ENCODE data around the gene CIB4.

The CIB4 gene

DNA sequence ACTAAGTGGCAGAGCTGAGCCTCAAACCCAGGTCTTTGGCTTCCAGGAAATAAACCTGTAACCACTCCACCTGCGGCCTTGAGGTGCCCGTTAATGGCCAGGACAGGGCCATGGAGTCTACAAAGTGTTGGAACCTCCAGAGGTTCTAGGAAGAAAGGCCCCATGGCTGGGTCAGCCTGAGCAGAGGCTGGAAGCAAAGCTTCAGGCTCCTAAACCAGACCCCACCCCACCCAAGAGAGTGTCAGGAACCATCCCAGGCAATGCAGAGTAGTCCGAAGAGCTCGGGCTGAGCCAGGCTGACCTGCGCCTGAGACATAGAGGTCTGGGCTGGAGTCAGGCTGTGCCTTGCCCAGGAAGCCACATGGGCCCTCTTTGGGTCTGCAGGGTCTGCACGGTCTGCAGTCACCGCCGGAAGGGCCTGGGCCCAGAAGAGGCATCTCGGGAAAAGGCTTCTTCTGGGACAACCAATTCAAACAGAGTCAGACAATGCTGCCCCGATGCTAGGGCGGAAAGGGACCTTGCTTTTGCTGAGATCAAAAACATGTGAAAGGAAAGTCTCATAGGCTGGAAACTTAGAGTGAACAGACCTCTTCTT is 6.4 kb downstream of the CIB4 start:
- TF ChIP-seq, protein P1, sequence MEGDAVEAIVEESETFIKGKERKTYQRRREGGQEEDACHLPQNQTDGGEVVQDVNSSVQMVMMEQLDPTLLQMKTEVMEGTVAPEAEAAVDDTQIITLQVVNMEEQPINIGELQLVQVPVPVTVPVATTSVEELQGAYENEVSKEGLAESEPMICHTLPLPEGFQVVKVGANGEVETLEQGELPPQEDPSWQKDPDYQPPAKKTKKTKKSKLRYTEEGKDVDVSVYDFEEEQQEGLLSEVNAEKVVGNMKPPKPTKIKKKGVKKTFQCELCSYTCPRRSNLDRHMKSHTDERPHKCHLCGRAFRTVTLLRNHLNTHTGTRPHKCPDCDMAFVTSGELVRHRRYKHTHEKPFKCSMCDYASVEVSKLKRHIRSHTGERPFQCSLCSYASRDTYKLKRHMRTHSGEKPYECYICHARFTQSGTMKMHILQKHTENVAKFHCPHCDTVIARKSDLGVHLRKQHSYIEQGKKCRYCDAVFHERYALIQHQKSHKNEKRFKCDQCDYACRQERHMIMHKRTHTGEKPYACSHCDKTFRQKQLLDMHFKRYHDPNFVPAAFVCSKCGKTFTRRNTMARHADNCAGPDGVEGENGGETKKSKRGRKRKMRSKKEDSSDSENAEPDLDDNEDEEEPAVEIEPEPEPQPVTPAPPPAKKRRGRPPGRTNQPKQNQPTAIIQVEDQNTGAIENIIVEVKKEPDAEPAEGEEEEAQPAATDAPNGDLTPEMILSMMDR (IDR thresholded peaks at IDR 0.05; ENCODE audit: borderline replicate concordance, insufficient read depth, low read depth, low read length): no peak
- no peak overlapping the region for H3K4me3 ChIP-seq (ENCODE audit: low read depth, low read length)

DNA sequence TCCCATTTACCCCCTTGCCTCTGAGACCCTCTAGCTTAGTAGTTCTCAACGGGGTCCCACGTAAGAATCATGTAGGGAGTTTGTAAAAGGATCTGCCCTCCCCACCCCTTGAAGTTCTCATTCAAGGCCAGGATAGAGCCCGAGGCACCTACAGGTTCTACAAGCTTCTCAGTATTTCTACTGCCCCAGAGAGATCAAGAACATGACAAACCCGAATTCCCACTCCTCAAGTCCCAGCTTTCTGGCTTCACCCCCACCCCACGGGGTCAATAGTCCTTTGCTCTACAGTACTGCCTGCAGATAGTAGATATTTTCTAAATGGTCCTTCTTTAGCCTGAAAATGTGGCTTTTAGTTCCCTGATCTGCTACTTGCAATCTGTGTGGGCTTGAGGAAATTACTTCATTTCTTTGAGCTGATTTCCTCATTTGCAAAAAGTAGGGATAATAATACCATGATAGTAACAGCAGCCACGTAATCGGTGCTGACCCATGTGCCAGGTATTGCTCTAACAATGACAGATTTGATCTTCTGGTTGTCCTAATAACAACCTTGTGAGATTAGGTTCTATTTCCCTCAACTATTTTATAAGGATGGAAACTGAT is 7.1 kb downstream of the CIB4 start:
- TF ChIP-seq, protein P1 (IDR thresholded peaks at IDR 0.05; ENCODE audit: borderline replicate concordance, insufficient read depth, low read depth, low read length): no peak
- H3K4me3 ChIP-seq (ENCODE audit: low read depth, low read length): no peak overlapping the region

DNA sequence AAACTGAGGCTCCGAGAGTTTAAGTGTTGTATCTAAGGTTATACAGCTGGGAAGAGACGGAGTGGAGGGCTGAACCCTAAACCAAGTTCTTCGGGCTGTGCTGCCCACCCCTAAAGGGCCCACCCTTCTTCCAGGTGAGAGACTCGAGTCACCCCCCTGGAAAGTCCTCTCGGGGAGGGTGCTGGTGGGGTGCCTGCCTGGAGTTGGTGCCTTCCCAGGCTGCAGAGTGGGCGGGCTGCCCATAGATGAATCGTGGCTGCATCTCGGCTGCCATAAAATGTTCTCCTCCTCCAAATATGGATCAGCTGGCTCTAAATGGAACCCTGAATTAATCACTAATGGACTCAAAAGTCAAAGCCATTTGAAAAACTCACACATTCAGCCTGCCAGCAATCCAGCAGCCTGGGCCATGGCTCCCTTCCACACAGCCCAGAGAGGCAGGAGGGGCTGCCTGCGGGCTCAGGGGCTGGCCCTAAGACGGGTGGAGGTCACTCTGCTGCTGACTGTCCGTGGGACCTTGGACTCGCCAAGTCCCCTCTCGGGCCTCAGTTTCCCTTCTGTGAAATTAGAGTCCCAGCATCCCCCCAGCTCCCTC is 7.7 kb downstream of the CIB4 start:
- TF ChIP-seq, protein P1 (IDR thresholded peaks at IDR 0.05; ENCODE audit: borderline replicate concordance, insufficient read depth, low read depth, low read length): no peak
- H3K4me3 ChIP-seq (ENCODE audit: low read depth, low read length): no peak overlapping the region

DNA sequence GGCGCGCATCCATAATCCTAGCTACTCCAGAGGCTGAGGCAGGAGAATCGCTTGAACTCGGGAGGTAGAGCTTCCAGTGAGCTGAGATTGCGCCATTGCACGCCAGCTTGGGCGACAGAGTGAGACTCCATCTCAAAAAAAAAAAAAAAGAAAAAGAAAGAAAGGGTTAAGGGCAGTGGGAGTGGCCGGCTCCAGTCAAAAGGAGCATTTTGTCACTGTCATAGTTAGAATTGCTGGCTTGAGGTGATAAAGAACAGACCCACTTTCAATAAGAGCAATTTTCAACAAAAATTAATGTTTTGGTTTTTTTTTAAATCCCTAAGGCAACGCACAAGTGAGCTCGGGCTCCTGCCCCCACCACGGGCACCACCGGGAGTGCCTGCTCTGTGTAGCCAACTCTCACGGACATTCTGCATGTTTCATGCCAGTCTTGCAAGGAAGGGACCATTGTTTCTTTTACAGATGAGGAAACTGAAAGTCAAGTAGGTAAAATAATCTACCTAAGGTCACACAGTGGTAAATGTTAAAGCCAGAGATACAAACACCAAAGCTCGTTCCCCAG is 8.5 kb downstream of the CIB4 start:
- TF ChIP-seq, protein P1 (IDR thresholded peaks at IDR 0.05; ENCODE audit: borderline replicate concordance, insufficient read depth, low read depth, low read length): no peak
- no peak overlapping the region for H3K4me3 ChIP-seq (ENCODE audit: low read depth, low read length)

DNA sequence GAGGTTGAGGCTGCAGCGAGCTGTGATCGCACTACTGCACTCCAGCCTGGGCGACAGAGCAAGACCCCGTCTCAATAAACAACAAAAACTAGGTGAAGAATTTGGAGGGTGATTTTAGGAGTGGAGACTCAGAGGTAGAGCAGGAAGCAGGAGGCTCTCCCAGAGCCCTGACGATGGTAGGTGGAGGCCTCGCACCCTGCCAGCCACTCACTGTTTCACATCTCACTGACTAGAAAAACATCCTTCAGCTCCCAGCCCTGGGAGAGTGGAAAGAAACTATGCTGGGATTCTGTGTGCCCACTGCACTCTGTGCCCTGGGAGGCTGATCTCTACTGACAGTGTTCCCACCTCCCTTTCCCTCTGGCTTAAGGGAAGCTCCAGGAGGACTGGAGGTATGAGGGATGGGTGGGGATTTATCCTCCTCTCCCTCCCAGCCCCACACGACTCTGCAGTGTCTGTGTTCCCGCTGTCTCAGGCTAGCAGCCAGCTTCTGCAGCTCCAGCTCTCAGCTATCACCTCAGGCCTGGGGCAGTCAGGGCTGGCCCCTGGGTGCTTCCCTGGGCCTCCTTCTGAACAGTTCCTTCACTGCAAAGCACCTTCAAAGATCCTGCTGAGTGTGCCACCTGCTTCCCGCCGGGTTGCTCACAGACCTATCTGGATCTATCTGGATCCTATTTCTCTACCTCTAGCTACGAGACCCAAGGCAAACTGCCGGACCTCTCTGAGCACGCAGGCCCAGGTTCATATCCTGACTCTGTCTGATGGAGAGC is 9.6 kb downstream of the CIB4 start:
- TF ChIP-seq, protein P1 (IDR thresholded peaks at IDR 0.05; ENCODE audit: borderline replicate concordance, insufficient read depth, low read depth, low read length): no peak
- H3K4me3 ChIP-seq (ENCODE audit: low read depth, low read length): no peak overlapping the region

DNA sequence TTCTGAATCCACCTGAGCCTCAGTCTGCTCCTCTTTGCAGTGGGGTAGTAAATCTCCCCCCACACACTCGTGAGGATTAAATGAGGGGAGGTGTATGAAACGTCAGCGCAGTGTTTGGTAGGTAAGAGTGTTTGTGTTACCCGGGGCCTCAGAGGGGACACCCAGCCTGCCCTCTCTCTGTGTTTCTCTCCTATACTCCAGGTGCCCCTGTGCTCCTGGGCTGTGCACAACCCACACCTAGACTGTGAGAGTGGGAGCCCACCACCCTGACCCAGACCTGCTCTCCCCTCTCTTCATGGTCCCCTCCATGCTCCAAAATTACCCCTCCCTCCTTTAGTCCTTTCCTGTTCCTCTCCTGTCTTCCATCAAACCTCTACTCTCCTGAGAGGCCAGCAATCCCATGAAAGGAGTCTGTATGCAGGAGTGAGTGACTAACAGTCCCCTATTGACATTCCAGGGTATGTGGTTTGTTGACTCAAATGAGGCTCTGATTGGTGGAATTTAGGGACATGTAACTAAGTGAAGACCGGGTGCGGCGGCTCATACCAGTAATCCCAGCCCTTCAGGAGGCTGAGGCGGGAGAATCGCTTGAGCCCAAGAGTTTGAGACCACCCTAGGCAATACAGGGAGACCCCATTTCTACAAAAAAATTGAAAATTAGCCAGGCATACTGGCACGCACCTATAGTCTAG is 10.4 kb downstream of the CIB4 start:
- TF ChIP-seq, protein P1 (IDR thresholded peaks at IDR 0.05; ENCODE audit: borderline replicate concordance, insufficient read depth, low read depth, low read length): no peak
- no peak overlapping the region for H3K4me3 ChIP-seq (ENCODE audit: low read depth, low read length)

All from GM12875 (cell line).